GM18520 (cell line): Measurements from ENCODE around the gene OPCML.

Experiments
- ATAC-seq: cut with Tn5 transposase; IDR thresholded peaks from one replicate; pipeline ENCODE4 v1.9.1; 2021; ENCODE audit not compliant: unreplicated experiment

The OPCML gene

DNA sequence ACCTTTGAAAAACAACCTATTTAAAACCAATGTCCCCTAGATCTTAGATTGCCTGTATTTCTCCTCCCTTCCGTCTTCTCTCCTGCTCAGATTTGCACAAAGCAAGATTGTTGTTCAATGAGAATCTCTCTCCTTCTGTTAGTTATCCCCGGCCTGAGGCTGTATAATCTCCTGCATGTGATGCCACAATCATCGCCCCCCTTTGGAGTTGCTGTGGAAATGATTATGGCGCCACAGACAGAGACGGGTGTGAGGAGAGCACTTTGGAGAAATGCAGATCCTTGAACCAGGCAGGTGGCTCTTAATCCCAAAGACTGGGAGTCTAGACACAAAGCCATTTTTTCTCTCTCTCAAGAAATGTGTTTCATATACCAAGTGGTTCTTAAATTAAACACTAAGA, 941.3 kb downstream of the OPCML start:
- no peak for ATAC-seq

GRCh38 chr11:132590554-132590953, 941.7 kb downstream of the OPCML start:
- no peak for ATAC-seq

DNA sequence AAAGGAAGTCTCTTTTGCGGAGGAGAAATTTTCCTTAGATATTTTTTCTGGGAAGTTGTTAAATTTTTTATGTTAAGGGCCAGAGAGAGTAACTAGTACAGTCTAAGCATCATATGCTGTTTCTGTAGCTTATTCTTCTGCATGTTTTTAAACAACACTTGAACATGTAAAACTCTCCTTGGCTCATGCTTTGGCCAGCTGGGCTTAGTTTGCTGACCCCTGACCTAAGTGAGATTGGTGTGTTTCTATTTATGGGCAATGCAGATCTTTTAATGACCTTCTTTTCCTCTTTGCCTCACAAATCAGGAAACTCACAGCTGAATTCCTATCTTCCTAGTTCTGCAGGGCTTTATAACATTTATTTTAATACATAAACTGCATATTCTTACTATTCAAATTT, 942.5 kb downstream of the OPCML start:
- ATAC-seq: no peak

GRCh38 chr11:132588366-132588765, 943.9 kb downstream of the OPCML start:
- ATAC-seq: no peak

GRCh38 chr11:132587716-132588115, 944.6 kb downstream of the OPCML start:
- no peak for ATAC-seq

DNA sequence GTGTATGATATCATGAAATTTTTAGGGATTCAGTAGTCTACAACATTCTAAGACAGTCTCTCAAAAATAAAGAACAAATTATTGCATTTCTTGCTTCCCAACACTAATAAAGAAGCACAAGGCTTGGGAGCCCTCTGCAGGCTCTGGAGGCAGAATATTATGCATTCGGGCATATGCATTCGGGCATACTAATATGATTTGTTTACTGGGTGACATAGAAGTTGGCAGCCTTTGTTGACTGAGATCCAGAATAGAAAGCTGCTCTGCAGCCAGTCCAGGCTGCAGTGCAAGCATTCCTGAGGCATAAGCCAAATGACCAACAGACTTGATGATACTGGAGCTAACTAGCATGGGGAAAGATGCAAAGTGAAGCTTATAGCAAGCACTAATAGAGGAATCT, 945.5 kb downstream of the OPCML start:
- no peak for ATAC-seq

DNA sequence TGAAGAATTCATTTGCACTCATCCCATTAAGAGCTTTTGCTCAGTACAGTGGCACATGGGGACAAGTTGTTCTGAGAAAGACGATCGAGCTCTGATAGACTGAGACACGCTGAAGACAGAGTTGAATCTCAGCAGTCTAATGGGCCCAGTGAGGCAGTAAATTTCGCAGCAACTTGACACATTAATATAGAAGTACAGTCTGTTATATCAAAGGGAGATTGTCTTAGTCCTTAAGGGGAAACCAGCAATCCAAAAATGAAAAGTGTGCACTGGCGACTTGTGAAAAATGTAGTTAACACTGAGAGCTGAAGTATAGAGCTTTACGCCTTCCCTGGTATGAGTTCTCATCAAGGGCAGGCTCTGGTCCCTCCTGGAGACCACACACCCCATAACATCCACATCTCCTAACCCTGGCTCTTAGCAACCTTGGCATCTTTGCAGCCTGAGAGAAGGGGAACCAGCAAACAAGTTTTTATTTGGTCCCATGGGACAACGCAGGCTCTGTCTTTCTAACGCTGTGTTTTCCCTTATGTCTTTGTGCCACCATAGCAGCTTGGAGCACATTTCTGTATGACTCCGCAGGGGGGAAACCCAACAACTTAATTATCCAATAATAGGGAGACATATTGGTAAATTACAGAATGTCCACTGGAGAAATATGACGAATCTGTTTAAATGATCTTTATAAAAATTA, 952.5 kb downstream of the OPCML start:
- ATAC-seq: no peak

DNA sequence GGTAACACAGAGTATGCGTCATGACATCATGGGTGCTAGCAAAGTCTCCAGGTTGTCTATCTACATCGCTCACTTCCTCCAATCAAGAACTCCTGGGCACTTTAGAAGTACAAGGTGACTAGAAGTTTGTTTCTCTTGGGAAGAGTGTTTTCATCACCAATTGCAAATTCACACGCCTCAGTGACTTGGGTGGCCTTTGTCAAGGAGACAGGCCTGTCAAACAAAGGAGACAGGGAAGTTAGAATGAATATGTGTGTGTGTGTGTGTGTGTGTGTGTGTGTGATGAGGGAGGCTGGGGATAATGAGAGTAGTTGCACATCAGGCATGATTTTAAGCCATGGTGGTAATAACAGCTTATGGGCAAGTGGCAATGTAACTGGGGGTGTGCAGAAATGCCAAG, 953.2 kb downstream of the OPCML start:
- ATAC-seq: no peak

- no peak for ATAC-seq
Measured at GRCh38 chr11:132578580-132578979, 953.7 kb downstream of the OPCML start.

- no peak for ATAC-seq
Measured at GRCh38 chr11:132576706-132577105, 955.6 kb downstream of the OPCML start.

- no peak for ATAC-seq
Measured at GRCh38 chr11:132564091-132564885, 968.0 kb downstream of the OPCML start.

- ATAC-seq: no peak
Measured at GRCh38 chr11:132563050-132563449, 969.3 kb downstream of the OPCML start.

- no peak for ATAC-seq
Measured at GRCh38 chr11:132561937-132562336, 970.4 kb downstream of the OPCML start.

- ATAC-seq: no peak
Measured at GRCh38 chr11:132559331-132560036, 972.8 kb downstream of the OPCML start.

DNA sequence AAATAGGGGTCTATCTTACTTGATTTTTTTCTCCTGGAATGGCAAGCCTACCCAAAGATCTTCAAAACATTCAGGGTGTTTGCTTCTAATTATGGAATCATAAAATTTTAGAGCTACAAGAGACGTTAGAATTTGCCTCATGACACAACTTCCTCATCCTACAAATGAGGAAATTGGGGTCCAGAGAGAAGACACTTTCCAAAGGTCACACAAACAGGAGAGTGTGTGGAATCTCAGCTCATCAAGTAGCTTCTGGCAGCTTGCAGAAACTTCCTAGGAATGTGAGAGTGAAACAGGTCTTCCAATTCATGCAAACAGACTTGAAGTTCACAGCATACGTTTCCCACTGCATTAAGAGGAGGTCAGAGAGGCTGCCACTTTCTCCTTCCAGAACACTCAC, 976.0 kb downstream of the OPCML start:
- ATAC-seq: no peak

DNA sequence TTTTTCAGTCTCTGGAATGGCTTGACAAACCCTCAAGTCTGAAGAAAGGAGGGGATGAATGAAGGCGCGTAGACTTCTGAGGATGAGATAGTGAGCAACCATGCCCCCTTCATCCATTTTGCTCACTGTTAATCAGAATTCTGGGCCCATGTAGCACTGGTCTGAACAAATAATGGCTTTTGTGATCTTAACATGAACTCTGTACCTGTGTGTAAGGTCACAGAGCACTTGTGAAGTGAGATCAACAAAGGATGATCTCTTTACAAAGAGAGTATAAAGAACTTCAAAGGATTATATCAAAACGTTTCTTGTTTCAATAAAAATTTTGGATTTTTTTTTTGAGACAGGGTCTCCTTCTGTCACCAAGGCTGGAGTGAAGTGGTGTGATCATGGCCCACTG, 976.7 kb downstream of the OPCML start:
- no peak for ATAC-seq

GRCh38 chr11:132551016-132551415, 981.3 kb downstream of the OPCML start:
- no peak for ATAC-seq

DNA sequence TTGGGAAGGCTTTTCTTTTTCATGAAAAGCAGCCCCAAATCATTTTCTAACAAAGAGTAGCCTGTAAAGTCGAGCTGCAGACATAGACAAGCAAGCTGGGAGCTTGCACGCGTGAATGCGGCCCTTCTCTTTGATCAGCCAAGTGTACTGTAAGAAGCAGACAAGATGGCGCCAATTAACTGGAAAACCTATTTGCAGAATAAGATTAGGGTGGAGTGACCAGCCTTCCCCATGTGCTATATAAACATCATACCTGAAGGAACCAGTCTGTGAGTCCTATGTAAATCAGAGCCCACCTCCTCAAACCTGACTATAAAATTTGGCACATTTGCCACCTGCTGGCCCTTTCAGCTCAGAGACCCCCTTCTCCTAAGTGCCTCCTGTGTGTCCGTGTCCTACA, 982.7 kb downstream of the OPCML start:
- no peak for ATAC-seq

DNA sequence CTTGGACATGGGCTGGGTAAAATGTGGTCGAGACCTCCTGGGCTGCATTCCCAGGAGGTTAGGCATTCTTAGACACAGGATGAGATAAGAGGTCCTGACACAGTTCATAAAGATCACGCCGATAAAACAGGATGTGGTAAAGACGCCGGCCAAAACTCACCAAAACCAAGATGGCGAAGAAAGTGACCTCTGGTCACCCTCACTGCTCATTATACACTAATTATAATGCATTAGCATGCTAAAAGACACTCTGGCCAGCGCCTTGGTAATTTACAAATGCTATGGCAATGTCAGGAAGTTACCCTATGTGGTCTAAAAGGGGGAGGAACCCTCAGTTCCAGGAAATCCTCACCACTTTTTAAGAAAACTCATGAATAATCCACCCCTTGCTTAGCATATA, 983.3 kb downstream of the OPCML start:
- no peak for ATAC-seq

DNA sequence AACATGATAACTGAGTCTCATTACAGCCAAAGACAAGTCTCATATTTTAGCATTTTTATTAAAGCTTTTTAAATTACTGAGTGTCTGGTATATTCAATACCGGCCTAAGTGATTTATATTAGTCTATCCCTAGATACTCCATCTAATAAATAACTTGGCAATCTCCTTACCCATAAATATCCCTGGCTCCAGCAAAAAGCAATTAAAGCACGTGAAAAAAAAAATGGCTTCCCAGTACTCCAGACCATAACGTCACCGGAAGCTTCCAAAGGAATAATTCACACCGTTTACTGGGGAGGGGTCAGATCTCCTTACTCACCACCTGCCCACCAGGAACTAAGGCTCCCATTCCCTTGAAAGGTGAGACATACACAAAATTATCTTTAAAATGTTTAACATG, 988.3 kb downstream of the OPCML start:
- ATAC-seq: no peak

DNA sequence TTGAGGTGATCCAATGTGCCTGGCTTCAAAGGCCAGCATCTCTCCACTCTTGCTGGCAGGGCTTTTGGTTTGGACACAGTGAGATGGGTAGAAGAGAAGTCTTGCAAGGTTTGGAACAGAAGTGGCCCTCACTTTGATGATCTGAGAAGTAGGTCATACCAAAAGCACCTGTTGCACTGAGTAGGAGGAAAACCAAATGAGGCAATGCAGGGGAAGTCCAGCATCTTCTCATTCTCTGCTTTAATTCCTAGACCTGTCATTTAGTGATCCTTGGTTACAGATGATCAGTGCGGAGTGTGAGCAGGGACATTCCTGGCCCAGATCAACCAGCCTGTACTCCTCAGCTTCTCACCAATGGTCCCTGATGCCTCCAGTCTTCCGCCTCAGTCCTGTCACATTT, 990.5 kb downstream of the OPCML start:
- no peak for ATAC-seq

DNA sequence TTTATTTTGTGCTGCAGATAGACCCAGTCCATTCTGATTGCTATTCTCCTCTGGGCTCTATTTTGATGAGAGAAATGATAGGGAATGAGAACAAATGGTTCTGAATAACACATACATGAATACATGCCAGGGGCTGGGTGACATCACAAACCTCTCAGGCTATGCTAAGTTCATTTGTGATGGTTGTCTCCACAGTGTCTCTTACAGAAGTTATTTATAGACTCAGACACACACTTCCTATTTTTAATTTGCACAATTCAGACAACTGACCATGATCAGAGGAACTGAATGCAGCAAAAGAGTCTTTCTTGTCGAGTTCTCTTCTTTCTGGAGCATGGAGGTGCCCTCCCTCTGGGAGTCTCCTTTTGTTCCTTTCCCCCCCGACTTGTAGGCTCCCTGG, 991.7 kb downstream of the OPCML start:
- no peak for ATAC-seq
